Measurements from ENCODE around the gene YJU2.

Gene YJU2

DNA sequence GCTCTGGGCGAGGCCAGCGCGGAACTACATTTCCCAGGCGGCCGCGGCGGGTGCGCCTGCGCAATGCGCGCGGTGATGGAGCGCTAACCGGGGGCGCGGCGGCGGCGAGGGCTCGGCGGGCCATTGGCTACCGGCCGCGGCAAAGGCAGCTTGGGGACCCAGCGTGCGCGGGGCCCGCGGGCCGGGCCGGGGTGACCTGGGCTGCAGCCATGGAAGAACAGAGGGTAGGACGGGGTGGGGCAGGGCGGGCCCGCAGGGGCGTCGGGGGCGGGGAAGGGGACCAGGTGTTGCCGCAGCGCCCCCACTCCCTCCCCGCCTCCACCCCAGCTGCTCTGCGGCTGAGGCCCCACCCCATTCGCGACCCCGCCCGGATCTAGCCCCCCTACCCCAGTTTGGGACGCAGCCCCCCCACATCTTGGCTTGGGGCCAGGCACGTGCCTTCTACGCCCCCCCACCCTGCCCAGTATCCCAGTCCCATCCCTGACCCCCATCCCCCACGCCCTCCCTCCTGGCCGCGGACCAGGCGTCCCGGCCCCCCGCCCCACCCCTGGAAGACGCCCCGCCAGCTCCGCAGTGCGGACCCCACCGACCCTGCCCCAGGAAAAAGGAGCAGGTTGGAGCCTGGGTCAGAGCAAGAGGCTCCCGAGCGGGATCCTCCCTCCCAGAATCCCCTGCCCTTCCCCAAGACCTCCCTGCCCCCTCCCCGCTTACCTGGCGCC lies 57.8 kb downstream of the YJU2 start, which contains the start of gene FSD1:
Gene FSD1, plus strand, starts transcription at position 61 of the 719 bp plus-strand sequence. Its CDS starts 149 bp downstream, at position 210.
- H3K27me3 ChIP-seq (replicated peaks in 2 of 5; ENCODE audit: control insufficient read depth in 4 of 5, insufficient read depth in 5 of 5, low read length in 4 of 5), result no peaks in the 10 kb centered on the region
- no peak within 1 kb of the TSS for H3K27ac ChIP-seq (ENCODE audit: insufficient read depth in 1 of 2, low read depth in 1 of 2, low read length in 2 of 2, poor library complexity in 1 of 2, severe bottlenecking in 2 of 2)
- ChIA-PET CTCF (interaction anchor here (2.8 kb wide), 1 partner anchor 16 kb away, joined by 18 read pairs; no protein-coding TSS in a partner anchor), POLR2A (interaction anchor here (1.1 kb wide), 1 partner anchor 17 kb away, joined by 3 read pairs; no protein-coding TSS in a partner anchor)
- H3K4me3 ChIP-seq (ENCODE audit: control insufficient read depth in 1 of 7, extremely low read depth in 1 of 7, insufficient read depth in 4 of 7, low read depth in 2 of 7, low read length in 6 of 7), result peak within 1 kb of the TSS in 3 of 7 experiments; percentile 8 to 36 (median 28)
- WGBS (ENCODE audit: insufficient coverage), result 8% methylated on average over 26 of the region's 63 CpGs
- no peaks in the 10 kb centered on the region for H3K9me3 ChIP-seq (ENCODE audit: control extremely low read depth in 1 of 5, control insufficient read depth in 4 of 5, insufficient read depth in 2 of 5, low read depth in 1 of 5, low read length in 4 of 5)
- H3K36me3 ChIP-seq (ENCODE audit: control insufficient read depth in 4 of 4, insufficient read depth in 4 of 4, low read length in 3 of 4), result no peaks in the 10 kb centered on the region
- H3K4me1 ChIP-seq (ENCODE audit: control extremely low read depth in 1 of 4, control insufficient read depth in 4 of 4, insufficient read depth in 4 of 4, low read length in 3 of 4), result peaks cover 4 to 27% (median 23%) of the 10 kb centered on the region in 4 experiments
- peak; percentile 52 to 73 (median 69) for DNase-seq

- Histone ChIP-seq H3K4me1 (ENCODE audit: control extremely low read depth in 1 of 4, control insufficient read depth in 4 of 4, insufficient read depth in 4 of 4, low read length in 3 of 4) (peaks cover 4 to 27% (median 23%) of the 10 kb centered on the region in 4 experiments), H3K27me3 (replicated peaks in 2 of 5; ENCODE audit: control insufficient read depth in 4 of 5, insufficient read depth in 5 of 5, low read length in 4 of 5) (no peaks in the 10 kb centered on the region), H3K4me3 (ENCODE audit: control insufficient read depth in 1 of 7, extremely low read depth in 1 of 7, insufficient read depth in 4 of 7, low read depth in 2 of 7, low read length in 6 of 7) (no peak overlapping the region), H3K27ac (ENCODE audit: insufficient read depth in 1 of 2, low read depth in 1 of 2, low read length in 2 of 2, poor library complexity in 1 of 2, severe bottlenecking in 2 of 2) (no peak overlapping the region), H3K36me3 (ENCODE audit: control insufficient read depth in 4 of 4, insufficient read depth in 4 of 4, low read length in 3 of 4) (no peaks in the 10 kb centered on the region), H3K9me3 (ENCODE audit: control extremely low read depth in 1 of 5, control insufficient read depth in 4 of 5, insufficient read depth in 2 of 5, low read depth in 1 of 5, low read length in 4 of 5) (no peaks in the 10 kb centered on the region)
- POLR2A ChIA-PET, result no interaction called here
- CTCF ChIA-PET, result interaction anchor here (2.8 kb wide), 1 partner anchor 16 kb away, joined by 18 read pairs; no protein-coding TSS in a partner anchor
- WGBS (ENCODE audit: insufficient coverage), result 87% methylated on average over 6 of the region's 7 CpGs
- no peak for DNase-seq
Measured at GRCh38 chr19:4305257-4305612, 58.4 kb downstream of the YJU2 start.

DNA sequence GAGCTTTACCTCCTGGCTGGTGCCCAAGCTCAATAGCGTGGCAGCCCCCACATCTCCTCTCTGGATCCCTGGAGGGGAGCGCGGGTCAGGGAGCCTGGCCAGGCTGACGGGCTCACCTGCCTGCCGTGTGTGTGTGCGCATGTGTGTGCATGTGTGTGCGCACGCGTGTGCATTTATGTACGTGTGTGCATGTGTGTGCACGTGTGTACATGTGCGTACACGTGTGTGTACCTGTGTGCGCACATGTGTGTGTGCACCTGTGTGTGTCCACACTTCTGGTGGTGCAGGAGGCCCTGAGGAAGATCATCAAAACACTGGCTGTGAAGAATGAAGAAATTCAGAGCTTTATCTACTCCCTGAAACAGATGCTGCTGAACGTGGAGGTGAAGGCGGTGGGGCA lies 58.8 kb downstream of the YJU2 start:
- H3K27me3 ChIP-seq (replicated peaks in 2 of 5; ENCODE audit: control insufficient read depth in 4 of 5, insufficient read depth in 5 of 5, low read length in 4 of 5), result no peaks in the 10 kb centered on the region
- H3K36me3 ChIP-seq (ENCODE audit: control insufficient read depth in 4 of 4, insufficient read depth in 4 of 4, low read length in 3 of 4), result no peaks in the 10 kb centered on the region
- H3K9me3 ChIP-seq (ENCODE audit: control extremely low read depth in 1 of 5, control insufficient read depth in 4 of 5, insufficient read depth in 2 of 5, low read depth in 1 of 5, low read length in 4 of 5), result no peaks in the 10 kb centered on the region
- H3K4me1 ChIP-seq (ENCODE audit: control extremely low read depth in 1 of 4, control insufficient read depth in 4 of 4, insufficient read depth in 4 of 4, low read length in 3 of 4), result peaks cover 4 to 25% (median 23%) of the 10 kb centered on the region in 4 experiments
- ChIA-PET POLR2A (interaction anchor here (0.7 kb wide), 1 partner anchor 37 kb away, joined by 6 read pairs; no protein-coding TSS in a partner anchor), CTCF (interaction anchor here (1.4 to 2.8 kb wide), 2 partner anchors 15 to 25 kb away, joined by 3 to 18 read pairs; no protein-coding TSS in a partner anchor)
- 95% methylated on average over 16 of the region's 16 CpGs for WGBS (ENCODE audit: insufficient coverage)
- H3K4me3 ChIP-seq (ENCODE audit: control insufficient read depth in 1 of 7, extremely low read depth in 1 of 7, insufficient read depth in 4 of 7, low read depth in 2 of 7, low read length in 6 of 7), result no peak overlapping the region
- no peak overlapping the region for H3K27ac ChIP-seq (ENCODE audit: insufficient read depth in 1 of 2, low read depth in 1 of 2, low read length in 2 of 2, poor library complexity in 1 of 2, severe bottlenecking in 2 of 2)
- no peak for DNase-seq

GRCh38 chr19:4310247-4311121 lies 63.6 kb downstream of the YJU2 start:
- CTCF ChIA-PET, result no interaction called here
- H3K9me3 ChIP-seq (ENCODE audit: control extremely low read depth in 1 of 5, control insufficient read depth in 4 of 5, insufficient read depth in 2 of 5, low read depth in 1 of 5, low read length in 4 of 5), result no peaks in the 10 kb centered on the region
- H3K4me1 ChIP-seq (ENCODE audit: control extremely low read depth in 1 of 4, control insufficient read depth in 4 of 4, insufficient read depth in 4 of 4, low read length in 3 of 4), result no peaks in the 10 kb centered on the region
- 96% methylated on average over 16 of the region's 22 CpGs for WGBS (ENCODE audit: insufficient coverage)
- POLR2A ChIA-PET, result no interaction called here
- H3K4me3 ChIP-seq (ENCODE audit: control insufficient read depth in 1 of 7, extremely low read depth in 1 of 7, insufficient read depth in 4 of 7, low read depth in 2 of 7, low read length in 6 of 7), result no peak overlapping the region
- no peaks in the 10 kb centered on the region for H3K27me3 ChIP-seq (replicated peaks in 2 of 5; ENCODE audit: control insufficient read depth in 4 of 5, insufficient read depth in 5 of 5, low read length in 4 of 5)
- H3K27ac ChIP-seq (ENCODE audit: insufficient read depth in 1 of 2, low read depth in 1 of 2, low read length in 2 of 2, poor library complexity in 1 of 2, severe bottlenecking in 2 of 2), result no peak overlapping the region
- no peak for DNase-seq
- H3K36me3 ChIP-seq (ENCODE audit: control insufficient read depth in 4 of 4, insufficient read depth in 4 of 4, low read length in 3 of 4), result no peaks in the 10 kb centered on the region

DNA sequence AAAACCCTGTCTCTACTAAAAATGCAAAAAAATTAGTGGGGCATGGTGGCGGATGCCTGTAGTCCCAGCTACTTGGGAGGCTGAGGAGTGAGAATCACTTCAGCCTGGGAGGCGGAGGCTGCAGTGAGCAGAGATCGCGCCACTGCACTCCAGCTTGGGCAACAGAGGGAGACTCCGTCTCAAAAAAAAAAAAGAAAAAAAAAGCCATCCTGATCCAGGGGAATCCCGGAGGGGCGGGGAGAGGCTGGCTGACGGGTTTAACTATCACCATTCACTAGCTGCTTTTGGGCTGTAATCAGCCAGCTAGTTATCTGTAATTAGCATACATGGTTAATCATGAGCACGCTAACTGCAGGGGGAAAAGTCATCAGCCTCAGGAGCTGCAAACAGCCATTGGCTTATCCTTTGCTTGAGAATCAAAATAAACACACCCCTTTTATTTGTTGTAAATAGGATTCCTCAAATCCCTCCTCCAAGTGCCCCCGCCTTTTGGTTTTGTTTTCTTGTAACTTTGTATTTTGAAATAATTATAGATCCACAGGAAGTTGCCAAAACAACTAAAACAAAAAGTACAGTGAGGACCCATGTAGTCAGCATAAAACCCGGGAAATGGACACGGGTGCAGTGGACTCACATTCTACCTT lies 67.1 kb downstream of the YJU2 start:
- POLR2A ChIA-PET, result interaction anchor here (0.6 kb wide), 1 partner anchor 312 kb away, joined by 4 read pairs; no protein-coding TSS in a partner anchor
- CTCF ChIA-PET, result interaction anchor here (0.6 to 1.4 kb wide), 2 partner anchors 46 to 51 kb away, joined by 3 read pairs; no protein-coding TSS in a partner anchor
- DNase-seq, result no peak

GRCh38 chr19:4316956-4317355 lies 70.1 kb downstream of the YJU2 start:
- POLR2A ChIA-PET, result no interaction called here
- CTCF ChIA-PET, result no interaction called here
- 95% methylated on average over 6 of the region's 9 CpGs for WGBS (ENCODE audit: insufficient coverage)
- DNase-seq, result no peak
- Histone ChIP-seq H3K36me3 (ENCODE audit: control insufficient read depth in 4 of 4, insufficient read depth in 4 of 4, low read length in 3 of 4) (no peaks in the 10 kb centered on the region), H3K4me1 (ENCODE audit: control extremely low read depth in 1 of 4, control insufficient read depth in 4 of 4, insufficient read depth in 4 of 4, low read length in 3 of 4) (peaks cover 0 to 6% (median 1%) of the 10 kb centered on the region in 4 experiments), H3K9me3 (ENCODE audit: control extremely low read depth in 1 of 5, control insufficient read depth in 4 of 5, insufficient read depth in 2 of 5, low read depth in 1 of 5, low read length in 4 of 5) (peaks cover 0 to 6% (median 0%) of the 10 kb centered on the region in 5 experiments), H3K27ac (ENCODE audit: insufficient read depth in 1 of 2, low read depth in 1 of 2, low read length in 2 of 2, poor library complexity in 1 of 2, severe bottlenecking in 2 of 2) (no peak overlapping the region), H3K27me3 (replicated peaks in 2 of 5; ENCODE audit: control insufficient read depth in 4 of 5, insufficient read depth in 5 of 5, low read length in 4 of 5) (no peaks in the 10 kb centered on the region), H3K4me3 (ENCODE audit: control insufficient read depth in 1 of 7, extremely low read depth in 1 of 7, insufficient read depth in 4 of 7, low read depth in 2 of 7, low read length in 6 of 7) (no peak overlapping the region)

More for the DNA sequence above, 67.1 kb downstream of the YJU2 start:
- H3K4me1 ChIP-seq (ENCODE audit: control extremely low read depth in 1 of 4, control insufficient read depth in 4 of 4, insufficient read depth in 4 of 4, low read length in 3 of 4), result peaks cover 0 to under 1% (median 0%) of the 10 kb centered on the region in 4 experiments
- WGBS (ENCODE audit: insufficient coverage), result 90% methylated on average over 6 of the region's 12 CpGs
- no peaks in the 10 kb centered on the region for H3K27me3 ChIP-seq (replicated peaks in 2 of 5; ENCODE audit: control insufficient read depth in 4 of 5, insufficient read depth in 5 of 5, low read length in 4 of 5)
- H3K36me3 ChIP-seq (ENCODE audit: control insufficient read depth in 4 of 4, insufficient read depth in 4 of 4, low read length in 3 of 4), result no peaks in the 10 kb centered on the region
- no peaks in the 10 kb centered on the region for H3K9me3 ChIP-seq (ENCODE audit: control extremely low read depth in 1 of 5, control insufficient read depth in 4 of 5, insufficient read depth in 2 of 5, low read depth in 1 of 5, low read length in 4 of 5)
- no peak overlapping the region for H3K4me3 ChIP-seq (ENCODE audit: control insufficient read depth in 1 of 7, extremely low read depth in 1 of 7, insufficient read depth in 4 of 7, low read depth in 2 of 7, low read length in 6 of 7)
- H3K27ac ChIP-seq (ENCODE audit: insufficient read depth in 1 of 2, low read depth in 1 of 2, low read length in 2 of 2, poor library complexity in 1 of 2, severe bottlenecking in 2 of 2), result no peak overlapping the region

All from common myeloid progenitor, CD34-positive (primary cell).